ENCODE measurements around the gene HOXA13. TPM values are rescaled to one million over a fixed set of nuclear protein-coding genes. Genes with fewer than 3 reads are reported as not detected.

HOXA13 gene
- total RNA-seq, 2 donors from 2014 or later: not detected

DNA sequence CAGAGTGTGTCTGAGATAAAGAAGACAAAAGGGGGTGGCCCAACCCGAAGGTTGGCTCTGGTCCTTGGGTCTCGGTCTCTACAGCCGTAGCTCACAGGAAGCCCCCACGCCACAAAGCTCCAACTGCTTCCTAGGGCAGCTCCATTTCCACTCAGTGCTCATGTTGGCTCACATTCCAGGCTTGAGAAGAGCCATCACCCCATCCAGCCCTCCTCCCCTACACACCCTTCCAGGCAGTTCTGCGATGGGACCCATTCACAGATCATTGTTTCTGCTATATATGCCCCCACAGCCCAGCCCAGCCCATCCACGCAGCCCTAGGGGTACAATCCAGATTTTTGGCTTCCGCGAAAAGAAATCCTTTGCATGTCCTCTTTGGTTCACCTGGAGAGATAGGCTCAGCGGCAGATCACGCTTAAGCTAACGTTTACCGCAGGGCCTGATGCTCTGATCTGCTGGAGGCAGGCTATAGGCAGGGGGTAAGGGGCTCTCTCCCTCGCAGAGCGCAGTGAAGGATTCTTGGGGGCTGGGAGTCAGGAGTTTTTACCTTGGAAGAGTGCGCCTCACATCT lies 8.6 kb downstream of the HOXA13 start:
- 14 to 17% methylated on average over 10 to 15 of the region's 15 CpGs for WGBS, 2 experiments (ENCODE audit: insufficient coverage in 1 of 2, insufficient read length in 1 of 2)
- no peak overlapping the region for H3K27ac ChIP-seq (ENCODE audit: low read depth, low read length)
- Mint-ChIP-seq H3K4me3 (no peak overlapping the region), H3K27me3 (ENCODE audit: insufficient read depth) (peaks cover 99% of the 10 kb centered on the region), H3K27ac (no peak overlapping the region), H3K36me3 (ENCODE audit: low read depth) (no peaks in the 10 kb centered on the region), H3K9me3 (no peaks in the 10 kb centered on the region), H3K4me1 (peaks cover 10% of the 10 kb centered on the region)
- H3K4me3 ChIP-seq (ENCODE audit: low read length): no peak overlapping the region
- H3K9ac ChIP-seq (ENCODE audit: extremely low read depth, low read length, poor library complexity, severe bottlenecking): no peak overlapping the region
- peak; percentile 60 for DNase-seq
- no peaks in the 10 kb centered on the region for H3K9me3 ChIP-seq (ENCODE audit: control insufficient read depth, low read length)
- TF ChIP-seq, protein P1, sequence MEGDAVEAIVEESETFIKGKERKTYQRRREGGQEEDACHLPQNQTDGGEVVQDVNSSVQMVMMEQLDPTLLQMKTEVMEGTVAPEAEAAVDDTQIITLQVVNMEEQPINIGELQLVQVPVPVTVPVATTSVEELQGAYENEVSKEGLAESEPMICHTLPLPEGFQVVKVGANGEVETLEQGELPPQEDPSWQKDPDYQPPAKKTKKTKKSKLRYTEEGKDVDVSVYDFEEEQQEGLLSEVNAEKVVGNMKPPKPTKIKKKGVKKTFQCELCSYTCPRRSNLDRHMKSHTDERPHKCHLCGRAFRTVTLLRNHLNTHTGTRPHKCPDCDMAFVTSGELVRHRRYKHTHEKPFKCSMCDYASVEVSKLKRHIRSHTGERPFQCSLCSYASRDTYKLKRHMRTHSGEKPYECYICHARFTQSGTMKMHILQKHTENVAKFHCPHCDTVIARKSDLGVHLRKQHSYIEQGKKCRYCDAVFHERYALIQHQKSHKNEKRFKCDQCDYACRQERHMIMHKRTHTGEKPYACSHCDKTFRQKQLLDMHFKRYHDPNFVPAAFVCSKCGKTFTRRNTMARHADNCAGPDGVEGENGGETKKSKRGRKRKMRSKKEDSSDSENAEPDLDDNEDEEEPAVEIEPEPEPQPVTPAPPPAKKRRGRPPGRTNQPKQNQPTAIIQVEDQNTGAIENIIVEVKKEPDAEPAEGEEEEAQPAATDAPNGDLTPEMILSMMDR (conservative IDR thresholded peaks at IDR 0.05): no peak
- peaks cover 6% of the 10 kb centered on the region for H3K4me1 ChIP-seq (ENCODE audit: control insufficient read depth, insufficient read depth, low read length)
- no peaks in the 10 kb centered on the region for H3K36me3 ChIP-seq (ENCODE audit: control insufficient read depth, insufficient read depth, low read length)
- H3K27me3 ChIP-seq (ENCODE audit: control insufficient read depth, insufficient read depth, low read length, poor library complexity, severe bottlenecking): peaks cover 100% of the 10 kb centered on the region

DNA sequence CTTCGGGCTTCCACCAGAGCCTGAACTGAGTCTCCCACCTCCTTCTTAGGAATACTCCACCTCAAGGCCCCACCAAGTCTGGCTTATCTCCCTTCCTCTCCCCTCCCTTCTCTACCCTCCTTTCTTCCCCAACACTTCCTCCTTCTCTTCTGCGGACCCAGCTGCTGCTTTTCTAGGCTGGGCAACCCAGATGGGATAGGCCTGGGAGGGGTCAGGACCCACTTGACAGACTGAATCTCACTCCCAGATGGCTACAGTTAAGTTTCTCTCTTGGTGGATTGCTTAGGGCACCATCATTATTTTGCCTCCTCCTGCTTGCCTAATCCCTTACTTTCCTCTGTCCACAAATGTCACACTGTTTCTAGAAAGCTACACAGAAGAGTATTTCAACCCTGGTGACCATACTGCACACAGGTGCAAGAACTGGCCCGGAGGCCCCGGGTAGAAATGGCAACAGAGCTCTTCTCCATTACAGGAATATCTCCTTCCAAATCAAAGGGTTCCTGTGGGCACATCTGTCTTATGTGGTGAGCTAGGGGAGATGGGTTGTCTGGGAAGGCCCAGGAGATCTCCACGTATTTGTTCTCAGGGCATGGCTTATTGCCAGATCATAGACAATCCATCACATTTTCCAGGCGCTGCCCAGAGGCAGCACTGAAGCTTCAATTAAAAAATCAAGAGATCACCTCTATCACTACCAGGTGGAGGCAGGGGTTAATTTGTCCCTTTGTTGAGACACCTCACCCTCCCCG lies 9.7 kb downstream of the HOXA13 start:
- Histone ChIP-seq H3K9ac (ENCODE audit: extremely low read depth, low read length, poor library complexity, severe bottlenecking) (no peak overlapping the region), H3K4me1 (ENCODE audit: control insufficient read depth, insufficient read depth, low read length) (peaks cover 6% of the 10 kb centered on the region), H3K27ac (ENCODE audit: low read depth, low read length) (no peak overlapping the region), H3K27me3 (ENCODE audit: control insufficient read depth, insufficient read depth, low read length, poor library complexity, severe bottlenecking) (peaks cover 100% of the 10 kb centered on the region), H3K9me3 (ENCODE audit: control insufficient read depth, low read length) (no peaks in the 10 kb centered on the region), H3K36me3 (ENCODE audit: control insufficient read depth, insufficient read depth, low read length) (no peaks in the 10 kb centered on the region), H3K4me3 (ENCODE audit: low read length) (no peak overlapping the region)
- Mint-ChIP-seq H3K36me3 (ENCODE audit: low read depth) (no peaks in the 10 kb centered on the region), H3K27ac (no peak overlapping the region), H3K4me1 (peaks cover 17% of the 10 kb centered on the region), H3K27me3 (ENCODE audit: insufficient read depth) (peaks cover 99% of the 10 kb centered on the region), H3K4me3 (no peak overlapping the region), H3K9me3 (no peaks in the 10 kb centered on the region)
- peak; percentile 20 for DNase-seq
- WGBS, 2 experiments (ENCODE audit: insufficient coverage in 1 of 2, insufficient read length in 1 of 2): 0 to 46% methylated on average over 3 to 7 of the region's 7 CpGs
- TF ChIP-seq, protein P1 (conservative IDR thresholded peaks at IDR 0.05): no peak

DNA sequence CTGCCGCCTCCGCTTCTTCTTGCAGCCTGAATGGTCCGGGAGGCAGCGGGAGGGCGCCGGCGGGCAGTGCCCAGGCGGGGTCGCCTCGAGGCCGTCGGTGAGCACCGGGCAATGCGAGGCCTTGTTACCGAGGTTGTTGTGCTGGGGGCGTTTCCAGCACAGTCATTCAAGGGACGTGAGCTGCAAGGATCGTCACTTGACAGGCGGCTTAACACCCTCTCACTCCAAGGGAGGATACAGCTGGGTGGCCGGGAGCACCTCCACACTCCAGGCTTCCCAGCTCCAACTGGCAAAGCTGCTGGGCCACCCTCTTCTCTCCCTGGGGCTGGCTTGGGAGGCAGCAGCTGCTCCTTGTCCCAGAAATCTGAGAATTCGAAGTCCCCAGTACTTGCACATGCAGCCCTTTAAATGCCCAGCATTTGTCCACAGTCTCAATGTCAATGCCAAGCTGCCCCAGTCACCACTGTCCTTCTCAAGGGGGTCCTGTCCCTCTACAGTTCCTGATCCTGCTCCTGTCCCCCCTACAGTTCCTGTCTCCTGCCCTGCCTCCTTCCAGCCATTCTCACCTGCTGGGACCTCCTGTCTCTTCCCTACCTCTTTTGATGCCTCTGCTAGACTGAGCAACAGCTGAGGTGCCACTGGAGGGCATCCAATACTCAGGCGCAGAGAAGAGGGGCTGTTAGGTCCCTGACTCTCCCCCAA lies 10.4 kb downstream of the HOXA13 start:
- no peaks in the 10 kb centered on the region for H3K9me3 Mint-ChIP-seq
- TF ChIP-seq, protein P1 (conservative IDR thresholded peaks at IDR 0.05): no peak
- H3K27ac ChIP-seq (ENCODE audit: low read depth, low read length): no peak overlapping the region

More for the DNA sequence above, 10.4 kb downstream of the HOXA13 start:
- DNase-seq: peak; percentile 80
- WGBS, 2 experiments (ENCODE audit: insufficient coverage in 1 of 2, insufficient read length in 1 of 2): 9 to 12% methylated on average over 13 to 22 of the region's 22 CpGs
- Histone ChIP-seq H3K36me3 (ENCODE audit: control insufficient read depth, insufficient read depth, low read length) (no peaks in the 10 kb centered on the region), H3K9me3 (ENCODE audit: control insufficient read depth, low read length) (no peaks in the 10 kb centered on the region), H3K9ac (ENCODE audit: extremely low read depth, low read length, poor library complexity, severe bottlenecking) (no peak overlapping the region), H3K27me3 (ENCODE audit: control insufficient read depth, insufficient read depth, low read length, poor library complexity, severe bottlenecking) (peaks cover 100% of the 10 kb centered on the region), H3K4me1 (ENCODE audit: control insufficient read depth, insufficient read depth, low read length) (peaks cover 6% of the 10 kb centered on the region), H3K4me3 (ENCODE audit: low read length) (peak overlapping the region; percentile 66)
- peaks cover 17% of the 10 kb centered on the region for H3K4me1 Mint-ChIP-seq
- peak overlapping the region; percentile 53 for H3K4me3 Mint-ChIP-seq
- no peaks in the 10 kb centered on the region for H3K36me3 Mint-ChIP-seq (ENCODE audit: low read depth)
- no peak overlapping the region for H3K27ac Mint-ChIP-seq
- H3K27me3 Mint-ChIP-seq (ENCODE audit: insufficient read depth): peaks cover 99% of the 10 kb centered on the region

Data from endodermal cell (in vitro differentiated cells).